T-helper 9 cell (primary cell): ENCODE data around the gene LCP1.
A peak's percentile ranks its signal among the peaks of the same experiment; 100 is the strongest.
"Not testable (repeated sequence)": the region's sequence is repeated elsewhere in the genome, so short reads cannot be mapped to it uniquely, and the experiment has no call there.

ENCODE experiments used
- DNase-seq: peaks from one replicate; pipeline ENCODE4 v3.0.0-alpha.2; 2020

The LCP1 gene

GRCh38 chr13:46179969-46180763, 1.8 kb downstream of the LCP1 start:
- no peak for DNase-seq

- peak; percentile 72 for DNase-seq
These were observed 2.5 kb downstream of the LCP1 start for GRCh38 chr13:46179491-46179908.

- no peak for DNase-seq
These were observed 3.2 kb downstream of the LCP1 start for GRCh38 chr13:46178821-46179220.

GRCh38 chr13:46178143-46178542, 3.8 kb downstream of the LCP1 start:
- DNase-seq = no peak

GRCh38 chr13:46176756-46177155, 5.2 kb downstream of the LCP1 start:
- DNase-seq = no peak

GRCh38 chr13:46173656-46174055, 8.3 kb downstream of the LCP1 start:
- no peak for DNase-seq

GRCh38 chr13:46172531-46172991, 9.4 kb downstream of the LCP1 start:
- DNase-seq = peak; percentile 45

- no peak for DNase-seq
These were observed 10.2 kb downstream of the LCP1 start for GRCh38 chr13:46171739-46172138.

GRCh38 chr13:46171217-46171616, 10.8 kb downstream of the LCP1 start:
- no peak for DNase-seq

GRCh38 chr13:46170687-46171086, 11.3 kb downstream of the LCP1 start:
- no peak for DNase-seq

- no peak for DNase-seq
These were observed 11.7 kb downstream of the LCP1 start for GRCh38 chr13:46170268-46170667.

- no peak for DNase-seq
These were observed 12.2 kb downstream of the LCP1 start for GRCh38 chr13:46169758-46170157.

- DNase-seq = no peak
These were observed 13.2 kb downstream of the LCP1 start for GRCh38 chr13:46168783-46169182.

GRCh38 chr13:46168341-46168740, 13.6 kb downstream of the LCP1 start:
- no peak for DNase-seq

GRCh38 chr13:46166947-46167610, 14.9 kb downstream of the LCP1 start:
- DNase-seq = no peak

- DNase-seq = no peak
These were observed 15.8 kb downstream of the LCP1 start for GRCh38 chr13:46166224-46166584.

GRCh38 chr13:46165485-46166223, 16.3 kb downstream of the LCP1 start:
- no peak for DNase-seq

GRCh38 chr13:46164661-46165060, 17.3 kb downstream of the LCP1 start:
- no peak for DNase-seq

- not testable (repeated sequence) for DNase-seq
These were observed 19.2 kb downstream of the LCP1 start for GRCh38 chr13:46162741-46163140.

- no peak for DNase-seq
These were observed 21.4 kb downstream of the LCP1 start for GRCh38 chr13:46160471-46161066.

- DNase-seq = no peak
These were observed 21.9 kb downstream of the LCP1 start for GRCh38 chr13:46160065-46160464.

GRCh38 chr13:46158983-46159382, 23.0 kb downstream of the LCP1 start:
- DNase-seq = no peak

GRCh38 chr13:46158222-46158621, 23.8 kb downstream of the LCP1 start:
- no peak for DNase-seq
